ENCODE measurements around the gene TTN. TPM values are rescaled to one million over a fixed set of nuclear protein-coding genes. Genes with fewer than 3 reads are reported as not detected.

The TTN gene
- total RNA-seq, 2 experiments from 2014 or later: 0.02 to 0.19 TPM

GRCh38 chr2:178715366-178715765 lies 91.9 kb downstream of the TTN start:
- H3K9me2 ChIP-seq (ENCODE audit: insufficient read depth, low read length): no peaks in the 10 kb centered on the region
- no TSS peak for BruUV-seq (replicated peaks)
- intact Hi-C loops (cut with micrococcal nuclease; ENCODE audit: unreplicated experiment): no loop called here
- H2AFZ ChIP-seq (ENCODE audit: low read length): no peak overlapping the region
- H3K27ac ChIP-seq (ENCODE audit: low read depth, low read length, poor library complexity, severe bottlenecking): no peak overlapping the region
- H3K36me3 ChIP-seq (ENCODE audit: insufficient read depth, low read length): no peaks in the 10 kb centered on the region
- no peaks in the 10 kb centered on the region for H3K79me2 ChIP-seq (ENCODE audit: insufficient read depth, low read depth, low read length)
- ChIA-PET CTCF (ENCODE audit: unreplicated experiment) (no interaction called here), POLR2A (interaction anchor here (0.8 kb wide), 1 partner anchor 9 kb away, joined by 3 read pairs; no protein-coding TSS in a partner anchor)
- H4K20me1 ChIP-seq (ENCODE audit: insufficient read depth, low read length): no peaks in the 10 kb centered on the region
- no peaks in the 10 kb centered on the region for H3K9me3 ChIP-seq (ENCODE audit: low read length)
- no peak overlapping the region for H3K4me2 ChIP-seq (ENCODE audit: low read length)
- H3K4me3 ChIP-seq (ENCODE audit: low read depth, low read length, poor library complexity, severe bottlenecking): no peak overlapping the region
- TF ChIP-seq EZH2phosphoT487 (IDR thresholded peaks at IDR 0.05; ENCODE audit: borderline replicate concordance, low read depth, low read length): no peak
- TF ChIP-seq CTCF (conservative IDR thresholded peaks at IDR 0.05; ENCODE audit: low read length): no peak
- no peak for DNase-seq (ENCODE audit: low spot score)
- H3K4me1 ChIP-seq (ENCODE audit: insufficient read depth, low read length, poor library complexity, severe bottlenecking): no peaks in the 10 kb centered on the region

GRCh38 chr2:178707476-178707875 lies 99.7 kb downstream of the TTN start:
- no peaks in the 10 kb centered on the region for H3K9me2 ChIP-seq (ENCODE audit: insufficient read depth, low read length)
- BruUV-seq (replicated peaks): no TSS peak
- no peak for DNase-seq (ENCODE audit: low spot score)
- no peaks in the 10 kb centered on the region for H3K4me1 ChIP-seq (ENCODE audit: insufficient read depth, low read length, poor library complexity, severe bottlenecking)
- no peak overlapping the region for H2AFZ ChIP-seq (ENCODE audit: low read length)
- intact Hi-C loops (cut with micrococcal nuclease; ENCODE audit: unreplicated experiment): no loop called here
- no peaks in the 10 kb centered on the region for H3K9me3 ChIP-seq (ENCODE audit: low read length)
- H3K36me3 ChIP-seq (ENCODE audit: insufficient read depth, low read length): no peaks in the 10 kb centered on the region
- CTCF ChIA-PET (ENCODE audit: unreplicated experiment): no interaction called here
- H4K20me1 ChIP-seq (ENCODE audit: insufficient read depth, low read length): no peaks in the 10 kb centered on the region
- TF ChIP-seq EZH2phosphoT487 (IDR thresholded peaks at IDR 0.05; ENCODE audit: borderline replicate concordance, low read depth, low read length): no peak
- TF ChIP-seq CTCF (conservative IDR thresholded peaks at IDR 0.05; ENCODE audit: low read length): no peak
- no peak overlapping the region for H3K4me3 ChIP-seq (ENCODE audit: low read depth, low read length, poor library complexity, severe bottlenecking)
- no peak overlapping the region for H3K27ac ChIP-seq (ENCODE audit: low read depth, low read length, poor library complexity, severe bottlenecking)
- POLR2A ChIA-PET: no interaction called here
- no peaks in the 10 kb centered on the region for H3K79me2 ChIP-seq (ENCODE audit: insufficient read depth, low read depth, low read length)
- no peak overlapping the region for H3K4me2 ChIP-seq (ENCODE audit: low read length)

- Histone ChIP-seq H3K4me2 (ENCODE audit: low read length) (no peak overlapping the region), H3K4me1 (ENCODE audit: insufficient read depth, low read length, poor library complexity, severe bottlenecking) (no peaks in the 10 kb centered on the region), H3K36me3 (ENCODE audit: insufficient read depth, low read length) (no peaks in the 10 kb centered on the region), H3K79me2 (ENCODE audit: insufficient read depth, low read depth, low read length) (no peaks in the 10 kb centered on the region), H3K4me3 (ENCODE audit: low read depth, low read length, poor library complexity, severe bottlenecking) (no peak overlapping the region), H3K27ac (ENCODE audit: low read depth, low read length, poor library complexity, severe bottlenecking) (no peak overlapping the region), H3K9me3 (ENCODE audit: low read length) (no peaks in the 10 kb centered on the region), H3K9me2 (ENCODE audit: insufficient read depth, low read length) (no peaks in the 10 kb centered on the region), H4K20me1 (ENCODE audit: insufficient read depth, low read length) (no peaks in the 10 kb centered on the region), H2AFZ (ENCODE audit: low read length) (no peak overlapping the region)
- intact Hi-C loops (cut with micrococcal nuclease; ENCODE audit: unreplicated experiment): no loop called here
- DNase-seq (ENCODE audit: low spot score): no peak
- BruUV-seq (replicated peaks): no TSS peak
- CTCF ChIA-PET (ENCODE audit: unreplicated experiment): interaction anchor here (0.6 kb wide), 1 partner anchor 142 kb away, joined by 3 read pairs; no protein-coding TSS in a partner anchor
- POLR2A ChIA-PET: interaction anchor here (0.7 to 0.8 kb wide), 2 partner anchors 9 to 22 kb away, joined by 3 to 4 read pairs; no protein-coding TSS in a partner anchor
- TF ChIP-seq CTCF (conservative IDR thresholded peaks at IDR 0.05; ENCODE audit: low read length): no peak
- no peak for TF ChIP-seq EZH2phosphoT487 (IDR thresholded peaks at IDR 0.05; ENCODE audit: borderline replicate concordance, low read depth, low read length)
These were observed 102.3 kb downstream of the TTN start for GRCh38 chr2:178704876-178705275.
